Liver (tissue), 9 donors: ENCODE data around the gene PSMD4. TPM values are rescaled to one million over a fixed set of nuclear protein-coding genes. Genes with fewer than 3 reads are reported as not detected.
"Not testable (repeated sequence)": the region's sequence is repeated elsewhere in the genome, so short reads cannot be mapped to it uniquely, and the experiment has no call there.

ENCODE experiments used
- DNase-seq: peaks from one replicate; pipeline ENCODE4 v3.0.0-alpha.2; 2017; ENCODE audit warnings: low spot score
- H3K27ac ChIP-seq, 2 donors: one replicate each; pipeline ENCODE4 v1.7.0; 2013; ENCODE audit warnings: inconsistent platforms in 2 of 2, low read length in 2 of 2, control low read depth in 1 of 2, low read depth in 1 of 2, mild to moderate bottlenecking in 1 of 2
- H3K27me3 ChIP-seq, 4 donors: one replicate each; pipeline versions ENCODE4 v1.6.1 to v1.7.0; 2013; ENCODE audit warnings: low read length in 3 of 4, inconsistent platforms in 1 of 4, mild to moderate bottlenecking in 1 of 4, moderate library complexity in 1 of 4; ENCODE audit not compliant: control insufficient read depth in 4 of 4, insufficient read depth in 4 of 4
- H3K36me3 ChIP-seq, 4 donors: one replicate each; pipeline versions ENCODE4 v1.6.1 to v1.7.0; 2013; ENCODE audit warnings: low read length in 3 of 4, mild to moderate bottlenecking in 3 of 4, low read depth in 1 of 4, moderate library complexity in 1 of 4; ENCODE audit not compliant: control insufficient read depth in 4 of 4, insufficient read depth in 3 of 4
- H3K4me1 ChIP-seq, 4 donors: one replicate each; pipeline versions ENCODE4 v1.6.1 to v1.7.0; 2013; ENCODE audit warnings: low read length in 3 of 4, mild to moderate bottlenecking in 3 of 4, moderate library complexity in 1 of 4; ENCODE audit not compliant: control insufficient read depth in 4 of 4, insufficient read depth in 4 of 4
- H3K4me3 ChIP-seq, 3 donors: one replicate each; pipeline versions ENCODE4 v1.6.1 to v1.7.0; 2013; ENCODE audit warnings: low read length in 3 of 3, control low read depth in 1 of 3, low read depth in 1 of 3, mild to moderate bottlenecking in 1 of 3
- H3K9ac ChIP-seq, 2 donors: one replicate each; pipeline ENCODE4 v1.7.0; 2013; ENCODE audit warnings: low read length in 2 of 2, mild to moderate bottlenecking in 2 of 2, moderate library complexity in 2 of 2, control low read depth in 1 of 2, low read depth in 1 of 2
- H3K9me3 ChIP-seq, 4 donors: one replicate each; pipeline versions ENCODE4 v1.6.1 to v1.7.0; 2013; ENCODE audit warnings: low read length in 3 of 4; ENCODE audit not compliant: control insufficient read depth in 4 of 4
- EGR1 ChIP-seq, 2 donors: IDR thresholded peaks; 2 replicates each; pipeline ENCODE4 v1.6.1; 2016 to 2018; ENCODE audit warnings: antibody characterized with exemption in 2 of 2, low read depth in 2 of 2
- FOXA1 ChIP-seq: IDR thresholded peaks from 2 replicates; pipeline ENCODE4 v1.6.1; 2016; ENCODE audit warnings: antibody characterized with exemption
- FOXA2 ChIP-seq: IDR thresholded peaks from 2 replicates; pipeline ENCODE4 v1.6.1; 2016; ENCODE audit warnings: antibody characterized with exemption
- GABPA ChIP-seq, 2 donors: IDR thresholded peaks in 1 of 2; conservative IDR thresholded peaks in 1 of 2; 2 replicates each; pipeline ENCODE4 v1.6.1; 2016; ENCODE audit warnings: antibody characterized with exemption in 2 of 2, mild to moderate bottlenecking in 1 of 2, moderate library complexity in 1 of 2
- HNF4A ChIP-seq, 2 donors: conservative IDR thresholded peaks; 2 replicates each; pipeline ENCODE4 v1.6.1; 2016; ENCODE audit warnings: antibody characterized with exemption in 2 of 2, mild to moderate bottlenecking in 2 of 2
- HNF4G ChIP-seq: IDR thresholded peaks from 2 replicates; pipeline ENCODE4 v1.6.1; 2016; ENCODE audit warnings: antibody characterized with exemption
- JUND ChIP-seq, 2 donors: IDR thresholded peaks; 2 replicates each; pipeline ENCODE4 v1.6.1; 2016; ENCODE audit warnings: antibody characterized with exemption in 2 of 2
- MAX ChIP-seq: IDR thresholded peaks from 2 replicates; pipeline ENCODE4 v1.6.1; 2016; ENCODE audit warnings: antibody characterized with exemption
- NR2F2 ChIP-seq: IDR thresholded peaks from 2 replicates; pipeline ENCODE4 v1.6.1; 2016; ENCODE audit warnings: antibody characterized with exemption
- RAD21 ChIP-seq, 2 donors: IDR thresholded peaks; 2 replicates each; pipeline ENCODE4 v1.6.1; 2016; ENCODE audit warnings: antibody characterized with exemption in 2 of 2, mild to moderate bottlenecking in 2 of 2
- REST ChIP-seq: IDR thresholded peaks from 2 replicates; pipeline ENCODE4 v1.6.1; 2016; ENCODE audit warnings: antibody characterized with exemption, mild to moderate bottlenecking
- RXRA ChIP-seq, 2 donors: IDR thresholded peaks; 2 replicates each; pipeline ENCODE4 v1.6.1; 2017 to 2018; ENCODE audit warnings: antibody characterized with exemption in 2 of 2, mild to moderate bottlenecking in 1 of 2
- SP1 ChIP-seq: IDR thresholded peaks from 2 replicates; pipeline ENCODE4 v1.6.1; 2018; ENCODE audit warnings: antibody characterized with exemption, mild to moderate bottlenecking
- TAF1 ChIP-seq: conservative IDR thresholded peaks from 2 replicates; pipeline ENCODE4 v1.6.1; 2016; ENCODE audit warnings: antibody characterized with exemption, mild to moderate bottlenecking
- YY1 ChIP-seq: IDR thresholded peaks from 2 replicates; pipeline ENCODE4 v1.6.1; 2016; ENCODE audit warnings: antibody characterized with exemption, mild to moderate bottlenecking
- ZBTB33 ChIP-seq: IDR thresholded peaks from 2 replicates; pipeline ENCODE4 v1.6.1; 2016; ENCODE audit warnings: antibody characterized with exemption
- WGBS: extraction: QIAGEN DNeasy Blood & Tissue Kit; methylation state at CpG from one replicate; pipeline ENCODE4 v1.1.7; 2013; 5-methylcytosine and 5-hydroxymethylcytosine counted together
- polyA plus RNA-seq, 2 donors: library from polyadenylated mRNA; stranded (reverse) in 1 of 2; unstranded in 1 of 2; fragments of 200-250 nt in 1 of 2; fragments of >200 nt in 1 of 2; fragmentation: Nextera tagmentation in 1 of 2; extraction: Ambion mirVana in 1 of 2; gene quantifications; one replicate each; pipeline versions ENCODE4 v1.2.1 to v1.2.3, GENCODE V29; 2013 to 2015
- total RNA-seq, 2 donors: library from RNA; depleted of rRNA; stranded (reverse); fragments of >200 nt; gene quantifications; one replicate each; pipeline ENCODE4 v1.2.3, GENCODE V29; 2014
- TF ChIP-seq, protein P1 (sequence below): fragments of 150-350 bp; IDR thresholded peaks from 2 replicates; pipeline ENCODE4 v1.5.1; 2017; ENCODE audit warnings: improper control_type of control experiment, low read depth, low read length; ENCODE audit not compliant: missing input control
- TF ChIP-seq, protein P2 (sequence below): IDR thresholded peaks from 2 replicates; pipeline ENCODE4 v1.6.1; 2016; ENCODE audit warnings: antibody characterized with exemption
- donor health status: healthy.
- donor health status: healthy.
- donor health status: healthy.
- donor health status: healthy.
- donor health status: healthy.

Gene PSMD4
- total RNA-seq (10 to 100 TPM; 77.7 to 86.3 TPM), polyA plus RNA-seq (100 to 1,000 TPM in 1 of 2 donors, 10 to 100 TPM in 1; 87.7 to 108 TPM)

DNA sequence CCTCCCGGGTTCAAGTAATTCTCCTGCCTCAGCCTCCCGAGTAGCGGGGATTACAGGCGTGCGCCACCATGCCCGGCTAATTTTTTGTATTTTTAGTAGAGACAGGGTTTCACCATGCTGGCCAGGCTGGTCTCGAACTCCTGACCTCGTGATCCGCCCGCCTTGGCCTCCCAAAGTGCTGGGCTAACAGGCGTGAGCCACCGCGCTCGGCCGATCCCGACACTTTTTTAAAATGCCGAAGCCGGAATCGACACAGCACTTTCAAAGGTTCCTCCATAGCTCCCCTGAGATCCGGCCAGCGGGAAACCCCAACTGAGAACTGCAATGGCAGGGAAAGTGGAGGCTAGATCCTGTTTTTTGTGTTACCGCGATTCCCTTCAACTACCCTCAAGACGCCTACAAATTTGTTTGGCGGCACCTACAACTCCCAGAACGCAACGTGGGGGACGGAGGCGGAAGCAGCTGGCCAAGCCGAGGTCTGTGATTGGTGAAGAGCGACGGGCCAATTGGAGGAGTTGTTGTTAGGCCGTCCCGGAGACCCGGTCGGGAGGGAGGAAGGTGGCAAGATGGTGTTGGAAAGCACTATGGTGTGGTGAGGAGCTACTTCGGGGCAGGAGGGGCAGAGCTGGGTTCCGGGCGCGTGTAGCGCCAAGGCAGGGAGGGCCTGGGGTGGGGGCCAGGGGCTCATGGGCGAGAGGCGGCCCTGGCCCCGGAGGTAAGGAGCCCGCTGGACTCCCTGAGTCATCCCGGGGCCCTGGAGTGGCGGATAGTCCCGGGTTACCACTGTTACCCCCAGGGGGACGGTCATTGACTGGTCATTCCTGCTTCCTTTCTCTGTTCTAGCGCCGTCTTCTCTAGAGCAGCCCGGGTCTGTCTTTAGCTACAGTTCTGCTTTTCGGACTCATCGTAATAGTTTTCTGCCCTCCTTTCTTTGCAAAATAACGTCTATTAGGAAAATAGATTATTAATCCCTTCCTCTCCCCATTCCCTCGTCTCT, at the start of gene PSMD4:
Gene PSMD4 (plus strand): TSS at position 518 of the 997 bp plus-strand sequence. CDS start 49 bp downstream, at position 567.
- Histone ChIP-seq H3K9ac (peak within 1 kb of the TSS; percentile 48 to 94), H3K9me3 (no peaks in the 10 kb centered on the region), H3K4me3 (peak within 1 kb of the TSS; percentile 77 to 84 (median 82)), H3K27ac (peak within 1 kb of the TSS; percentile 83), H3K36me3 (peaks cover 0 to 3% (median 2%) of the 10 kb centered on the region in 4 donors), H3K27me3 (no peaks in the 10 kb centered on the region), H3K4me1 (peaks cover 3 to 15% (median 9%) of the 10 kb centered on the region in 4 donors)
- DNase-seq = peak; percentile 94
- TF ChIP-seq, protein P1, sequence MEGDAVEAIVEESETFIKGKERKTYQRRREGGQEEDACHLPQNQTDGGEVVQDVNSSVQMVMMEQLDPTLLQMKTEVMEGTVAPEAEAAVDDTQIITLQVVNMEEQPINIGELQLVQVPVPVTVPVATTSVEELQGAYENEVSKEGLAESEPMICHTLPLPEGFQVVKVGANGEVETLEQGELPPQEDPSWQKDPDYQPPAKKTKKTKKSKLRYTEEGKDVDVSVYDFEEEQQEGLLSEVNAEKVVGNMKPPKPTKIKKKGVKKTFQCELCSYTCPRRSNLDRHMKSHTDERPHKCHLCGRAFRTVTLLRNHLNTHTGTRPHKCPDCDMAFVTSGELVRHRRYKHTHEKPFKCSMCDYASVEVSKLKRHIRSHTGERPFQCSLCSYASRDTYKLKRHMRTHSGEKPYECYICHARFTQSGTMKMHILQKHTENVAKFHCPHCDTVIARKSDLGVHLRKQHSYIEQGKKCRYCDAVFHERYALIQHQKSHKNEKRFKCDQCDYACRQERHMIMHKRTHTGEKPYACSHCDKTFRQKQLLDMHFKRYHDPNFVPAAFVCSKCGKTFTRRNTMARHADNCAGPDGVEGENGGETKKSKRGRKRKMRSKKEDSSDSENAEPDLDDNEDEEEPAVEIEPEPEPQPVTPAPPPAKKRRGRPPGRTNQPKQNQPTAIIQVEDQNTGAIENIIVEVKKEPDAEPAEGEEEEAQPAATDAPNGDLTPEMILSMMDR = no peak
- peak; percentile 62 for TF ChIP-seq ZBTB33
- TF ChIP-seq YY1 = peak; percentile 95
- TF ChIP-seq EGR1 (IDR thresholded peaks at IDR 0.05; ENCODE audit: low read depth in 2 of 2) = no peak
- peak; percentile 94 for TF ChIP-seq SP1
- peak; percentile 60 for TF ChIP-seq REST
- TF ChIP-seq JUND (IDR thresholded peaks at IDR 0.05) = no peak
- TF ChIP-seq RXRA (IDR thresholded peaks at IDR 0.05) = peak in 1 of 2 donors; percentile 21
- no peak for TF ChIP-seq HNF4G
- TF ChIP-seq, protein P2, sequence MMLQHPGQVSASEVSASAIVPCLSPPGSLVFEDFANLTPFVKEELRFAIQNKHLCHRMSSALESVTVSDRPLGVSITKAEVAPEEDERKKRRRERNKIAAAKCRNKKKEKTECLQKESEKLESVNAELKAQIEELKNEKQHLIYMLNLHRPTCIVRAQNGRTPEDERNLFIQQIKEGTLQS = no peak
- TF ChIP-seq FOXA1 = no peak
- peak; percentile 27 to 35 for TF ChIP-seq RAD21 (IDR thresholded peaks at IDR 0.05)
- peak; percentile 75 for TF ChIP-seq MAX
- TF ChIP-seq NR2F2 = no peak
- TF ChIP-seq GABPA (IDR thresholded peaks at IDR 0.05 in 1 of 2, conservative IDR thresholded peaks at IDR 0.05 in 1 of 2) = peak in 1 of 2 donors; percentile 91
- TF ChIP-seq TAF1 = peak; percentile 39
- peak; percentile 13 to 49 for TF ChIP-seq HNF4A (conservative IDR thresholded peaks at IDR 0.05)
- no peak for TF ChIP-seq FOXA2
- 8% methylated on average over 56 of the region's 56 CpGs for WGBS

GRCh38 chr1:151205381-151205965, 49.1 kb upstream of the PSMD4 start:
- peaks cover 7 to 17% (median 15%) of the 10 kb centered on the region in 4 donors for H3K36me3 ChIP-seq
- not testable (repeated sequence) for H3K27ac ChIP-seq, H3K4me3 ChIP-seq, H3K9ac ChIP-seq, DNase-seq, H3K9me3 ChIP-seq, H3K4me1 ChIP-seq, H3K27me3 ChIP-seq
- WGBS = 96% methylated on average over 12 of the region's 12 CpGs
